PC-3 (cell line): ENCODE results near the gene EIF3D. TPM values are rescaled to one million over a fixed set of nuclear protein-coding genes. Genes with fewer than 3 reads are reported as not detected.
A peak's percentile ranks its signal among the peaks of the same experiment; 100 is the strongest.

Experiments used
- ATAC-seq: fragments of 200-7000 bp; cut with Tn5 transposase; 2 replicates; pipeline ENCODE4 v1.9.1; 2020; ENCODE audit warnings: mild to moderate bottlenecking, moderate library complexity
- BruUV-seq: library from RNA; stranded (reverse); fragments of 400-500 nt; replicated peaks from 2 replicates; lab custom pipeline; 2021; lab: Mats Ljungman, UMichigan
- CTCF ChIA-PET: fragments of 300-600 bp; sonication (Branson Sonifier 250); formaldehyde crosslinking; loops from one replicate; lab custom pipeline; 2022; ENCODE audit warnings: antibody characterized with exemption; lab: Charles Lee
- POLR2A ChIA-PET: fragments of 300-600 bp; sonication (Branson Sonifier 250); formaldehyde crosslinking; loops from one replicate; lab custom pipeline; 2022; ENCODE audit warnings: antibody characterized with exemption; ENCODE audit not compliant: unreplicated experiment; lab: Charles Lee
- DNase-seq: peaks from one replicate; pipeline ENCODE4 v3.0.0-alpha.2; 2015
- H2AFZ ChIP-seq: fragments of 300-600 bp; sonication (generic); 2 replicates; pipeline ENCODE4 v1.6.0; 2016; ENCODE audit warnings: antibody characterized with exemption, low read length
- H3F3A ChIP-seq: fragments of 300-600 bp; sonication (generic); one replicate; pipeline ENCODE4 v1.6.0; 2017; ENCODE audit warnings: antibody characterized with exemption, low read length, control low read depth, mild to moderate bottlenecking; ENCODE audit not compliant: unreplicated experiment
- H3K27ac ChIP-seq: fragments of 300-600 bp; sonication (generic); 2 replicates; pipeline ENCODE4 v1.5.1; 2016; ENCODE audit warnings: mild to moderate bottlenecking, low read length
- H3K27me3 ChIP-seq: fragments of 300-600 bp; sonication (generic); 2 replicates; pipeline ENCODE4 v1.6.1; 2016; ENCODE audit warnings: low read length, mixed read lengths
- H3K36me3 ChIP-seq: fragments of 300-600 bp; sonication (generic); 2 replicates; pipeline ENCODE4 v1.6.1; 2016; ENCODE audit warnings: low read depth, mixed run types, low read length, mixed read lengths
- H3K4me1 ChIP-seq: fragments of 300-600 bp; sonication (generic); 2 replicates; pipeline ENCODE4 v1.5.1; 2016; ENCODE audit warnings: low read length; ENCODE audit not compliant: insufficient read depth
- H3K4me2 ChIP-seq: fragments of 300-600 bp; sonication (generic); 2 replicates; pipeline ENCODE4 v1.6.0; 2016; ENCODE audit warnings: low read length
- H3K4me3 ChIP-seq: fragments of 300-600 bp; sonication (generic); 2 replicates; pipeline ENCODE4 v1.5.1; 2016; ENCODE audit warnings: mild to moderate bottlenecking, low read length, mixed read lengths
- H3K79me2 ChIP-seq: fragments of 300-600 bp; sonication (generic); 2 replicates; pipeline ENCODE4 v1.6.1; 2017; ENCODE audit warnings: low read length, mixed read lengths
- H3K9ac ChIP-seq: fragments of 300-600 bp; sonication (generic); 2 replicates; pipeline ENCODE4 v1.6.0; 2016; ENCODE audit warnings: mild to moderate bottlenecking, low read length
- H3K9me2 ChIP-seq: fragments of 300-600 bp; sonication (generic); replicated peaks from 2 replicates; pipeline ENCODE4 v1.6.1; 2016; ENCODE audit warnings: mixed run types, low read length, mixed read lengths
- H3K9me3 ChIP-seq: fragments of 300-600 bp; sonication (generic); 2 replicates; pipeline ENCODE4 v1.6.1; 2016; ENCODE audit warnings: low read length, mixed read lengths
- H4K20me1 ChIP-seq: fragments of 300-600 bp; sonication (generic); 2 replicates; pipeline ENCODE4 v1.6.1; 2016; ENCODE audit warnings: low read length, mixed read lengths
- CTCF ChIP-seq: fragments of 300-600 bp; sonication (generic); conservative IDR thresholded peaks from 2 replicates; pipeline ENCODE4 v1.5.1; 2017; ENCODE audit warnings: antibody characterized with exemption, low read depth, mild to moderate bottlenecking, low read length
- EZH2 ChIP-seq: fragments of 300-600 bp; sonication (generic); IDR thresholded peaks from one replicate; pipeline ENCODE4 v1.6.1; 2017; ENCODE audit warnings: antibody characterized with exemption, mild to moderate bottlenecking, low read length; ENCODE audit not compliant: unreplicated experiment
- EZH2phosphoT487 ChIP-seq: fragments of 300-600 bp; sonication (generic); IDR thresholded peaks from 2 replicates; pipeline ENCODE4 v1.6.1; 2018; ENCODE audit warnings: mild to moderate bottlenecking, antibody characterized with exemption, low read length, borderline replicate concordance
- intact Hi-C: fragments of 100-400 bp; cut with micrococcal nuclease; formaldehyde crosslinking; loops from 2 replicates; pipeline ENCODE4 v1.9.0; 2023
- total RNA-seq: library from RNA; depleted of rRNA; stranded (reverse); fragments of >200 nt; gene quantifications from 2 replicates; pipeline ENCODE4 v1.2.3, GENCODE V29; 2014

EIF3D gene
- total RNA-seq, 1 experiment from 2014 or later: 247 TPM

GRCh38 chr22:36491155-36491554 is 37.8 kb downstream of the EIF3D start:
- Histone ChIP-seq H3K4me3 (no peak overlapping the region), H4K20me1 (no peaks in the 10 kb centered on the region), H3K79me2 (no peaks in the 10 kb centered on the region), H3K4me2 (no peak overlapping the region), H3K4me1 (no peaks in the 10 kb centered on the region), H3K9me2 (no peaks in the 10 kb centered on the region), H3K9me3 (no peaks in the 10 kb centered on the region), H3K27me3 (no peaks in the 10 kb centered on the region), H3K36me3 (no peaks in the 10 kb centered on the region), H3K9ac (no peak overlapping the region), H3F3A (no peaks in the 10 kb centered on the region), H3K27ac (no peak overlapping the region), H2AFZ (no peak overlapping the region)
- no TSS peak for BruUV-seq
- TF ChIP-seq EZH2phosphoT487: no peak
- no peak for TF ChIP-seq EZH2
- no peak for TF ChIP-seq CTCF
- DNase-seq (no peak), ATAC-seq (no peak)
- POLR2A ChIA-PET: no interaction called here
- CTCF ChIA-PET: no interaction called here
- intact Hi-C loops: no loop called here

DNA sequence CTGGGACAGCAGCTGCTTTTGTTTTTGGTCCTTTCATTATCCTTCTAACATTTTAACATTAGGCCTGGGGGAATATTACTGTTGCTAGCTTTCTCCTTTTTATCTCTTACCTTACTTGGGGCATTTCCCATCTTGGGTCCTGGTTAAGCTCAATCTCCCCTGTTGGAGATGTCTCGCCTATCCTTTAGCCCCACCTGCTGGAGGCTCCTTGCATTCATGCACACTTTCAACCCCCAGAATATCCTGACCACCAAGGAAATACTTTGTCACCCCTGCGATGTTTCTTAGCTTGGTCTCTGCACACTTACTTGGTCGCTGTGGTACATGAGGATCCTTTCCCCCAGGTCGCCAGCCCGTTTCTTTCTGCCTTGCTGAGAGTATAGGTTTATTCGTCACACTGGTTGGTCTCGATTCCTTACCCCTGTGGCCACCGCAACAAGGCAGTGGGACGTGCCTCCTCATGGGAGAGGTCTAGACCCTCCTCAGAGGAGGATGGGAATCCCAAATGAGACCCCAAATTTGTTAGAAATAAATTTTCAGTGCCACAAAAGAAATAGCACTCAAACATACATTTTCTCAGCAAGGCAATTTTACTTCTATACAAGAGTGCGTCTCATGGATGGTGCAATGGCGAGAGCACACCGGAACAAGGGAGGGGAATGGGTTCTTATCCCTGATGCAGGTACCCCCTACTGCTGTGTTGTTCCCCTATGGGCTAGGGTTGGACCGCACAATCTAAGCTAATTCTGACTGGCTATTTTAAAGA is 42.2 kb downstream of the EIF3D start:
- Histone ChIP-seq H4K20me1 (no peaks in the 10 kb centered on the region), H3K79me2 (no peaks in the 10 kb centered on the region), H3K4me3 (no peak overlapping the region), H3K9ac (no peak overlapping the region), H3K4me2 (no peak overlapping the region), H3K4me1 (peaks cover 7% of the 10 kb centered on the region; the same call in 1 of the 2 replicates), H3K9me3 (no peaks in the 10 kb centered on the region), H3F3A (no peaks in the 10 kb centered on the region), H3K27me3 (no peaks in the 10 kb centered on the region), H3K36me3 (no peaks in the 10 kb centered on the region), H2AFZ (no peak overlapping the region), H3K9me2 (no peaks in the 10 kb centered on the region), H3K27ac (no peak overlapping the region)
- intact Hi-C loops: no loop called here
- TF ChIP-seq EZH2phosphoT487: no peak
- TF ChIP-seq CTCF: peak; percentile 65
- no peak for TF ChIP-seq EZH2
- CTCF ChIA-PET: no interaction called here
- POLR2A ChIA-PET: no interaction called here
- ATAC-seq (no peak), DNase-seq (peak; percentile 56)
- BruUV-seq: no TSS peak
